OCI-LY7 (cell line): ENCODE results near the gene BCL2L13.

Experiments
- CTCF ChIP-seq: fragments of 200-600 bp; sonication (generic); conservative IDR thresholded peaks from 2 replicates; pipeline ENCODE4 v1.5.1; 2014; ENCODE audit warnings: mild to moderate bottlenecking, antibody characterized with exemption, low read length, moderate library complexity, mixed read lengths
- EZH2phosphoT487 ChIP-seq: fragments of 200-600 bp; sonication (generic); IDR thresholded peaks from 2 replicates; pipeline ENCODE4 v1.6.1; 2018; ENCODE audit warnings: low read depth, borderline replicate concordance, mild to moderate bottlenecking, mixed run types, antibody characterized with exemption, low read length, moderate library complexity, mixed read lengths

GRCh38 chr22:17779286-17780115 is 140.9 kb downstream of the BCL2L13 start:
- TF ChIP-seq CTCF (no peak), EZH2phosphoT487 (no peak)
